KBM-7 (cell line): ENCODE results near the gene BCR.
"Not testable (repeated sequence)": the region's sequence is repeated elsewhere in the genome, so short reads cannot be mapped to it uniquely, and the experiment has no call there.

Experiments used
- DNase-seq: peaks from one replicate; pipeline ENCODE4 v3.0.0-alpha.2; 2015
- in situ Hi-C: fragments of 300-500 bp; cut with MboI; formaldehyde crosslinking; loops from 2 replicates; pipeline ENCODE4 v1.14.3; 2020; ENCODE audit warnings: low sequenced_read_pairs, low pct_unique_long_range_greater_than_20kb, mixed read lengths

Gene BCR

GRCh38 chr22:23287136-23288095, 107.1 kb downstream of the BCR start:
- in situ Hi-C loops = loop anchor here (10.0 kb wide), 1 partner anchor 113 kb away; no protein-coding TSS in a partner anchor
- DNase-seq = no peak

- DNase-seq = no peak
- in situ Hi-C loops = loop anchor here (10.0 kb wide), 1 partner anchor 114 kb away; no protein-coding TSS in a partner anchor
Measured at GRCh38 chr22:23288301-23289129, 108.2 kb downstream of the BCR start.

GRCh38 chr22:23289130-23289503, 108.8 kb downstream of the BCR start:
- no peak for DNase-seq
- in situ Hi-C loops = loop anchor here (10.0 kb wide), 1 partner anchor 114 kb away; no protein-coding TSS in a partner anchor

DNA sequence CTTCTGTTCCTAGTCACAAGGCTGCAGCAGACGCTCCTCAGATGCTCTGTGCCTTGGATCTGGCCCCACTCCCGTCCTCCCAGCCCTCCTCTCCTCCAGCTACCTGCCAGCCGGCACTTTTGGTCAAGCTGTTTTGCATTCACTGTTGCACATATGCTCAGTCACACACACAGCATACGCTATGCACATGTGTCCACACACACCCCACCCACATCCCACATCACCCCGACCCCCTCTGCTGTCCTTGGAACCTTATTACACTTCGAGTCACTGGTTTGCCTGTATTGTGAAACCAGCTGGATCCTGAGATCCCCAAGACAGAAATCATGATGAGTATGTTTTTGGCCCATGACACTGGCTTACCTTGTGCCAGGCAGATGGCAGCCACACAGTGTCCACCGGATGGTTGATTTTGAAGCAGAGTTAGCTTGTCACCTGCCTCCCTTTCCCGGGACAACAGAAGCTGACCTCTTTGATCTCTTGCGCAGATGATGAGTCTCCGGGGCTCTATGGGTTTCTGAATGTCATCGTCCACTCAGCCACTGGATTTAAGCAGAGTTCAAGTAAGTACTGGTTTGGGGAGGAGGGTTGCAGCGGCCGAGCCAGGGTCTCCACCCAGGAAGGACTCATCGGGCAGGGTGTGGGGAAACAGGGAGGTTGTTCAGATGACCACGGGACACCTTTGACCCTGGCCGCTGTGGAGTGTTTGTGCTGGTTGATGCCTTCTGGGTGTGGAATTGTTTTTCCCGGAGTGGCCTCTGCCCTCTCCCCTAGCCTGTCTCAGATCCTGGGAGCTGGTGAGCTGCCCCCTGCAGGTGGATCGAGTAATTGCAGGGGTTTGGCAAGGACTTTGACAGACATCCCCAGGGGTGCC, 109.8 kb downstream of the BCR start:
- in situ Hi-C loops = loop anchor here (10.0 kb wide), 1 partner anchor 115 kb away; no protein-coding TSS in a partner anchor
- DNase-seq = peak; percentile 62

GRCh38 chr22:23291806-23292452, 111.6 kb downstream of the BCR start:
- DNase-seq = no peak
- in situ Hi-C loops = no loop called here

DNA sequence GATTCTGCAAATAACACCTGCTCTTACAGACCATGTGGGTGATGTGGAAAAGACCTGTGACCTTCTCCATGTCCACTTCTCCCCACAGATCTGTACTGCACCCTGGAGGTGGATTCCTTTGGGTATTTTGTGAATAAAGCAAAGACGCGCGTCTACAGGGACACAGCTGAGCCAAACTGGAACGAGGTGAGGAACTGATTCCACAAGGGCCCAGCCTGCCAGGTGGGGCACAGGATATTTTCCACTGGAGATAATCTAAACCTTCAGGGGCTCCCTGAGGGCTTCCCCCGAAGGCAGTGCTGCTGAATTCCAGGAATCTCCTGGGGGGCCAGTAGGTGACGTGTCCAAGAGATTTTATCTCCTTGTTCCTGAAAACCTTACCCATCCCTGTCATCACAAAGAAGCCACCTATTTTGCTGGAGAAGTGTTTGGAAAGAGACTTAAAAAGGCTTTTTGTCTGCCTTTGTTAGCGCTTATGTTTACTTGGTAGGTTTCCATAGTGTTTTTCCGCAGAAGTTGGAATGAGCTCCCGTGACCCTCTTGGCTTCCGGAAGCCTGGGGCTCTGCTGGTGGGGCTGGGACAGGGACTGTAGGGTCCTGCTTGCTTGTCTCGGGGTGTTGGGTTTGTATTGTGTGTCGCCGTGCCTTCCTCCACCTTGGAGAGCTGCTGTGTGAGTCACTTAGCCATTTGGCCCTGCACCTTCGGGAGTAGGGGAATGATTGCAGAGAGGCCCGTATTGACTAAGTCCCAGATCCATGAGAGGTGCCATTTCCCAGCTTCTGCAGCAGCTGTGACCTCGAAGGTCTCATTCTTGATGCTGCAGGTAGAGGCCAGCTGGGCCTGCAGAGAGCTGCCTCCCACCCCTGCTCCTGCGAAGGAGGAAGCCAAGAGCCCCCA, 112.4 kb downstream of the BCR start:
- in situ Hi-C loops = no loop called here

GRCh38 chr22:23293720-23294119, 113.4 kb downstream of the BCR start:
- in situ Hi-C loops = no loop called here
- DNase-seq = no peak

More for the DNA sequence above, 112.4 kb downstream of the BCR start:
- no peak for DNase-seq

DNA sequence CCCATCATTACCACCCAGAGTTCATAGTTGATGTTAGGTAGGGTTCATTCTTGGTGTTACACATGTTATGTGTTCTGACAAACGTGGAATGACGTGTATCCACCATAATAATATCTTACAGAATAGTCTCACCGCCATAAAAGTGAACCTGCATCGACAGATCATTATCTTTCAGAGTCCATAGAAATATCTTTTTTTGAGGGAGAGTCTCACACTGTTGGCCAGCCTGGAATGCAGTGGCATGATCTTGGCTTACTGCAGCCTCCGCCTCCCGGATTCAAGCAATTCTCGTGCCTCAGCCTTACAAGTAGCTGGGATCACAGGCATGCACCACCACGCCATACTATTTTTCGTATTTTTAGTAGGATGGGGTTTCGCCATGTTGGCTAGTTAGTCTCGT, 113.9 kb downstream of the BCR start:
- in situ Hi-C loops = no loop called here

GRCh38 chr22:23300476-23300875, 120.2 kb downstream of the BCR start:
- in situ Hi-C loops = no loop called here
- DNase-seq = no peak

More for the DNA sequence above, 113.9 kb downstream of the BCR start:
- DNase-seq = no peak

GRCh38 chr22:23301591-23301990, 121.3 kb downstream of the BCR start:
- in situ Hi-C loops = no loop called here
- no peak for DNase-seq

- in situ Hi-C loops = no loop called here
- DNase-seq = no peak
Measured at GRCh38 chr22:23302171-23303002, 122.1 kb downstream of the BCR start.

DNA sequence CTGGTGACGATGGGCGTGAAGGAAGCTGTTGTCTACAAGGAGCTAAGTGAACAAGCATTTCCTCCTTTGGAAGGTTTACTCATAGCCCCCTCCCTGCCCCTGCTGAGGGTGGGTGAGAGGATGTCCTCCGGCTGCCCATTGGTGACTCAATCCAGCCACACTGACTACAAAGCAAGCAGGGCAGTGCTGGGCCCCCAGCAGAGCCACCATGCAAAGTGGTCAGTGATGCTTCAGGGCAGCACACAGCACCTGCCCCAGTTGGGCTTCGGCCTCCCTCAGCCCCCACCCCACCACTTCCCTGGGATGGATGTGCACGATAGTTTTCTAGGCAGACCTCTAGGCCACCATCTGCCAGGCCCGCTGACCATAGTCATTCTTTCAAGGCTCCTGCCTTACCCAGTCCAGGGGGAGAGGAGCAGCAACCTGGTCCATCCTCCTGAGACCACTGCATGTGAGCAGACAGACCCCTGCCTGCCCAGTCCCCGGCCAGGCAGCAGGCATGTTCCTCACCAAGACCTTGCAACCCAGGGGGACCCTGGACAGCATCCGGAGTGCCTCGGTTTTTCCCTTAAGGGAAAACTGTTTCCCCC, 125.1 kb downstream of the BCR start:
- no peak for DNase-seq
- in situ Hi-C loops = no loop called here

- in situ Hi-C loops = no loop called here
- no peak for DNase-seq
Measured at GRCh38 chr22:23305922-23306374, 125.6 kb downstream of the BCR start.

GRCh38 chr22:23306438-23306921, 126.2 kb downstream of the BCR start:
- DNase-seq = no peak
- in situ Hi-C loops = no loop called here

GRCh38 chr22:23306926-23307325, 126.6 kb downstream of the BCR start:
- in situ Hi-C loops = no loop called here
- DNase-seq = no peak

DNA sequence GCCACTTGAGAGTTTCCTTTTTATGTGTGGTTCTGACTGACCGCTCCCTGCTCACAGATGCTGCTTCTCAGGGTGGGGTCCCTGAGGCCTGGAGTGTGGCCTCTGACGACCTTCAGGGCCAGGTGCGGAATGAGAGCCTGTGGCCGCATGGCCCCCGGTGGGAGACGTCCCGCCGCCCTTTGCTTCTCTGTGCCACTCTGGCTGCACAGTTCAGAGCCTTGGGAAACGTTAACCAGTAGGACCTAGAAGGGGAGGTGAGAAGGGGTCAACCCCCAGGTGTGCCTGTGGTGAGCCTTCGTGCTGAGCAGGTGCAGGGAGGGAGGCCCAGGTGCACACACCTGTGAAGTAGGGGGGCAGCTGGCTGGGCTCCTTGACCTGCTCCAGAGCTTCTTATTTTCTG, 127.2 kb downstream of the BCR start:
- in situ Hi-C loops, DNase-seq: not testable (repeated sequence)
